ENCODE measurements around the gene SMAD3.

SMAD3 gene

GRCh38 chr15:67216859-67217258 is 151.5 kb downstream of the SMAD3 start:
- in situ Hi-C loops (cut with MboI; ENCODE audit: low sequenced_read_pairs) = no loop called here

DNA sequence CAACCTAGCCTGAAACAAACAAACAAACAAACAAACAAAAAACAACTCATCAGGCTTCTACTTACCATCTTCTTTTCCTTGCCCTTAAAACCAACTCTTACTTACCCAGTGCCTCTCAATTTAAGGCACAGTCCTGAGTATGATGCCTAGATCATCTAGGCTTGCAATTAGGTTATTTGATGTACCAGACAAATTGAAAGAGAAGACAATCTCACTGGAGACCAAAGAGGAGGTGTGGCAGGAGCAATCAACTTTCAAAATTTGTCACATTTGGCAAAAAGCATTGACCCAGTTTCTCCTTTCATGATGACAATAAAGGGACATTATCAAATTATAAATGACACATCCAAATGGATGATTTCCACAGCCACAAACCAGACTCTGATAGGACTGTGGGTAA is 153.0 kb downstream of the SMAD3 start:
- in situ Hi-C loops (cut with MboI; ENCODE audit: low sequenced_read_pairs) = no loop called here

- in situ Hi-C loops (cut with MboI; ENCODE audit: low sequenced_read_pairs) = no loop called here
These were observed 153.9 kb downstream of the SMAD3 start for GRCh38 chr15:67219288-67219687.

GRCh38 chr15:67224889-67225288 is 159.5 kb downstream of the SMAD3 start:
- in situ Hi-C loops (cut with MboI; ENCODE audit: low sequenced_read_pairs) = no loop called here

- in situ Hi-C loops (cut with MboI; ENCODE audit: low sequenced_read_pairs) = no loop called here
These were observed 159.9 kb downstream of the SMAD3 start for GRCh38 chr15:67225336-67225735.

DNA sequence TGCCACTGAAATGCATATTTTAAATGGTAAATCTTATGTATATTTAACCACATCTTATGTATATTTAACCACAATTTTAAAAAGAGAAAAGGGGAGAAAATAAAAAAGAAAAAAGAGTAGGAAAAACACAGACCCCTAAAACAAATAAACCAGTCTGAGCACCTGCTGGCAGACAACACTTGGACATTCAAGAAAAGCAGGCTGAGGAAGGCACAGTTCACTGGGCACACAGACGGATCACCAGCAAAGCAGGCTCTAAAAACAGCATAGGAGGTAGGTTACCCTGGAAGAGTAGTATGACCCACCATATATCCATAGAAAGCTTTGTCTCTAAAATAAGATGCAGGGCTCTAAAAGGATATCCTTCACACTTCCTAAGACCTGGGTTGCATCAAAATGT is 162.0 kb downstream of the SMAD3 start:
- in situ Hi-C loops (cut with MboI; ENCODE audit: low sequenced_read_pairs) = no loop called here

DNA sequence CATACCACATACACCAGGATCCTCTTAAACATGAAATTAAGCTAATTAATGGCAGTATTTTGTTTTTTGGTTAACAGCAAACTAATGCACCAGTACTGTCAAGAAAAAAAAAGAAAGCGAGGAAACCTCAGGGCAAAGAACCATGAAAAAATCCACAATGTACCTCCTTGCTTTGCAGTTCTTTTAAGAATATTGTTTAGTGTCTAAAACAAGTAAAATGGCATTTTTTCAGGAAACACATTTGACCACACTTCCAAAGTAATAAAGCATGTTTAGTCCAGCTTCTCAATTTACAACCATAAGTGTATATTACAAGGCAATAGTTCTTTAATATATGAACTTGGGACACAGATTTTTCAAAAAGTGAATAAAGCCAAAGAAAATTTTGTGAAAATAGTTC is 162.4 kb downstream of the SMAD3 start:
- in situ Hi-C loops (cut with MboI; ENCODE audit: low sequenced_read_pairs) = no loop called here

DNA sequence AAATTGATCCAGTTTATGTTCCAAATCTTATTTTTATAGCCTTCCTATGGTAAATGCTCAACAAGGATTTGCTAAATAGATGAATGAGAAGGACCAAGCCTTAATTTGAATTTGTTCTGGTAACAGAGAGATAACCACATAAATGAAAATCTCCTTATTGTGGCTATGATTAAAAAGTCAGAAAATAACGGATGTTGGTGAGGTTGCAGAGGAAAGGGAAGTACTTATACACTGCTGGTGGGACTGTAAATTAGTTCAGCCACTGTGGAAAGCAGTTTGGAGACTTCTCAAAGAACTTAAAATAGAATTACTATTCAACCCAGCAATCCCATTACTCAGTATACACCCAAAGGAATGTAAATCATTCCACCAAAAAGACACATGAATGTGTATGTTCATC is 162.9 kb downstream of the SMAD3 start:
- in situ Hi-C loops (cut with MboI; ENCODE audit: low sequenced_read_pairs) = no loop called here

DNA sequence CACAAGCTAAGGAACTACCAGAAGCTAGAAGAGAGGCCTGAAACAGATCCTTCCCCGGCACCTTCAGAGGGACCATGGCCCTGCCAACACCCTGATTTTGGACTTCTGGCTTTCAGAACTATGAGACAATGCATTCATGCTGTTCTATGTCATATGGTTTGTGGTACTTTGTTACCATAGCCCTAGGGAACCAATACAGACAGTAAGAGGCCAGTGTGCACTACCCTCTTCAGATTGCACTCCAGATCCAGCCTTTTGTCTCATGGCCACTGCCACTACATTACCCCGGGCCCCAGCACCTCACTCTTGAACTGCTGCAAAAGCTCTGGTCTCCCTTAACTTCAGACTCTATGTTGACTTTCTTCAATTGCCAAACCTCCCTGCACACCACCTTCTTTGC is 165.1 kb downstream of the SMAD3 start:
- in situ Hi-C loops (cut with MboI; ENCODE audit: low sequenced_read_pairs) = no loop called here

- in situ Hi-C loops (cut with MboI; ENCODE audit: low sequenced_read_pairs) = no loop called here
These were observed 167.2 kb downstream of the SMAD3 start for GRCh38 chr15:67232591-67232990.

- in situ Hi-C loops (cut with MboI; ENCODE audit: low sequenced_read_pairs) = no loop called here
These were observed 175.1 kb downstream of the SMAD3 start for GRCh38 chr15:67240235-67241131.

DNA sequence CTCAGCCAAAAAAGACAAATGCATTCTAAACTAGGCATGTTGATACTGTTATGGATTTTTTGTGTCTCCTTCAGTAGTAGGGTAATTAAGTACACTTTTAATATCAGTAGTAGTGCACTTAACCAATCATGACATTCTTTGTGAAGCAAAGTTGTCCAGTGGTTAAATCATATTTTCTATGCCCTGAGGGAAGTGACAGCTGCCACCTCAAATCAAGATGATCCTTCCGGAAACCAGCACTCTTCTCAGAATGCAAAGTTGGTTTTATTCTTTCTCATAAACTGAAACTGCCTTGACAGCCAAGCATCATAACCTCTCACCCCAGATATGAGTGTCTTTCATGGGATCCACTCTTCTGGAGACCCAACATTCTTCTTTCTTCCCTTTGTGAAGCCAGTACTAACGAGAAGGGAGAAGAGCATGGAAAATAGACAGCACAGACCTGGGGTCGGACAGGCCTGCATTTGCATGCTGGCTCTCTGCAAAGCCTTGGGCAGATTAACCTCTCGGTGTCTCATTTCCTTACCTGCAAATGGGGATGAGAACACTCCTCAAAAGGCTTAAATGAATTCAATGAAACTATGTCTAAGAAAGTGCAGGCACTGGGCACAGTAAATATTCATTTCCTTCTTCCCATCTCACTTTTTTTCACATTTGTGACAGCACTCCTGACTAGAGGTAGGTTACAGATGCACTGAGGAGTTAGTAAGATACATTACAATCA is 175.9 kb downstream of the SMAD3 start:
- in situ Hi-C loops (cut with MboI; ENCODE audit: low sequenced_read_pairs) = no loop called here

DNA sequence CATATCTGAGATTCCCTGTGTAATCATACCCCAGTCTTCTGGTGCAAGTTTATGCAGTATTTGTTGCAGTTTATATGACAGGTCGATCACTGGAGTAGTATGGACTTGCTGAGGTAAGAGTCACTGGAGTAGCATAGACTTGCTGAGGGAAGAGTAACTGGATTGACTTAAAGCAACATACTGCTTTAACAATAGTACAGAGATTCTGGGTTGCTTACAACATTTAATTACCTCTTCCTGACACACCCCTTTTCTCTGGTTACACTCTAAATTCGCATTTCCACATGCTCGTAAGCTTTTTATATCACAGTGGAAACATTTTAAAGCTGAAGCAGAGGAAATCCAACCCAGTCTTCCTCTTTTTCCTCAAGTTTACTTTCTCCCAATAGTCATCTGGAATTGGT is 177.3 kb downstream of the SMAD3 start:
- in situ Hi-C loops (cut with MboI; ENCODE audit: low sequenced_read_pairs) = no loop called here

Data from HL-60/S4 treated with phorbol 12-myristate 13-acetate at 8.2 ng/mL for 4 days and 3 days (cell line).